ENCODE results near the gene ZC3H18. TPM values are rescaled to one million over a fixed set of nuclear protein-coding genes. Genes with fewer than 3 reads are reported as not detected.

ZC3H18 gene
- total and polyA plus RNA-seq, 10 of the 15 experiments (the other 5 are each of a cell fraction or from before 2014, with no cell fraction given) = 1.0 to 58.3 (median 22.4) TPM

- peak; percentile 58 for TF ChIP-seq NKRF (conservative IDR thresholded peaks at IDR 0.05)
- peak; percentile 90 for TF ChIP-seq MAX (IDR thresholded peaks at IDR 0.05; ENCODE audit: low read depth, low read length)
- no peak for TF ChIP-seq NFIC (IDR thresholded peaks at IDR 0.05; ENCODE audit: low read depth, low read length)
- no peak for TF ChIP-seq ESRRA (IDR thresholded peaks at IDR 0.05; ENCODE audit: low read length)
- TF ChIP-seq SRF (IDR thresholded peaks at IDR 0.05; ENCODE audit: low read depth in 2 of 2, low read length in 2 of 2) = peak; percentile 37 to 75; a peak in 2 of 4 replicates
- TF ChIP-seq KDM1A (IDR thresholded peaks at IDR 0.05; ENCODE audit: borderline replicate concordance) = no peak
- no peak for TF ChIP-seq BCL11A (IDR thresholded peaks at IDR 0.05; ENCODE audit: low read depth, low read length)
- 0 out of 2 replicates have a peak, but pooled peaks have one; percentile 6 for TF ChIP-seq MXI1 (IDR thresholded peaks at IDR 0.05; ENCODE audit: low read depth, low read length)
- peak; percentile 86; the same call in 1 of the 2 replicates for TF ChIP-seq RB1 (IDR thresholded peaks at IDR 0.05; ENCODE audit: borderline replicate concordance)
- TF ChIP-seq JUNB (IDR thresholded peaks at IDR 0.05) = no peak
- TF ChIP-seq MYB (IDR thresholded peaks at IDR 0.05; ENCODE audit: borderline replicate concordance, low read depth, low read length) = no peak
- TF ChIP-seq SMARCA5 (IDR thresholded peaks at IDR 0.05) = peak; percentile 76; the same call in 1 of the 2 replicates
- peak; percentile 1; the same call in 1 of the 2 replicates for TF ChIP-seq SMAD5 (IDR thresholded peaks at IDR 0.05; ENCODE audit: low read depth)
- no peak for TF ChIP-seq FOXK2 (IDR thresholded peaks at IDR 0.05)
- TF ChIP-seq E2F4 (IDR thresholded peaks at IDR 0.05; ENCODE audit: low read depth, low read length) = peak; percentile 47; the same call in 1 of the 2 replicates
- TF ChIP-seq MTA2 (IDR thresholded peaks at IDR 0.05; ENCODE audit: low read depth) = no peak
- TF ChIP-seq ZBTB4 (CRISPR knock-in tag; IDR thresholded peaks at IDR 0.05) = peak; percentile 80
- peak; percentile 70 for TF ChIP-seq LARP7 (IDR thresholded peaks at IDR 0.05)
- TF ChIP-seq USF2 (IDR thresholded peaks at IDR 0.05; ENCODE audit: borderline replicate concordance, low read depth, low read length) = peak; percentile 88
- no peak for TF ChIP-seq IRF5 (IDR thresholded peaks at IDR 0.05; ENCODE audit: borderline replicate concordance)
- TF ChIP-seq FOS (IDR thresholded peaks at IDR 0.05; ENCODE audit: borderline replicate concordance, extremely low read depth, insufficient read length) = no peak
- TF ChIP-seq ZZZ3 (IDR thresholded peaks at IDR 0.05; ENCODE audit: control insufficient read depth, insufficient read length, low read depth) = no peak
Observed at GRCh38 chr16:88569985-88570690, at the start of gene ZC3H18 (continued).

All from GM12878 (cell line).